ENCODE data around the gene TSPAN15. TPM values are rescaled to one million over a fixed set of nuclear protein-coding genes. Genes with fewer than 3 reads are reported as not detected.

The TSPAN15 gene
- total RNA-seq, 2 donors from 2014 or later, result 20.3 to 28.7 TPM

DNA sequence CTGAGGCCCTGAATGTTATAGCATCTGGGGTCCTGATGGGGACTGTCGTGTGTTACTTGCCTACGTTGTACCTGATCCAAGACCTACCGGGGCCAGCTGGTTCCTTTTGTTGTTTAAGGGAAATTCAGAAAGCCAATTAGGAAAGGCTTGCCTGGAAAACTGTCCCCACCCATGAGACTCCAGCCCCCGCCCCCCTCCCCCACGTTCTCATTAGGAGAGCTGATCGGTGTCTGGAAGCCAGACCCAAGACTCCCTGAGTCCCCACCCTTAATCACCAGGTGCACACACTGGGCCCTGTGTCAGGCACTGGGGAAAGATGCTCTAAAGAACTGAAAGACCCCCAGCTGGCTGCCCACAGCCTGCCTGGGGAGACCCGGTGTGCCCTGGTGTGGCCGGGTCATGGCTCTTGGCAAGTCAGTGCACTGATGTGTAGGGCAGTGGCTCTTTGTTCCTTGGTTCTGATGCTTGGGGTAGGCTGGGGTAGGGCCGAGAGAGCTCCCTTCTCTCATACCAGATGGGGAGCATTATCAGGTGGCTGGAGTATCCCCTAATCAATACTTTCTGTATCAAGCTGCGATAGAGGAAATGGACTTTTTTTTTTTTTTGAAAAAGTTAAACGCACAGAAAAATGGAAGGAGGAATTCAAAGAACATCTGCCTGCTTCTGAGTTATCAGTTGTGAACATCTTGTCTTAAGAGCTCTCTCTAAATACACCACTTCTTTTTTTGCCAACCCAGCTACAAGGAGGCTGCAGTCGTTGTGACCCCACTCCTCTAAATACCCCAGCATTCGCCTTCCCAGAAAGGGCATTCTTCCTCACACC is 16.9 kb downstream of the TSPAN15 start:
- DNase-seq (no peak), ATAC-seq (no peak)
- H3K9me3 ChIP-seq (ENCODE audit: control insufficient read depth, low read length, poor library complexity, severe bottlenecking), result no peaks in the 10 kb centered on the region
- peaks cover 60% of the 10 kb centered on the region for H3K4me1 Mint-ChIP-seq
- H3K27ac Mint-ChIP-seq, result no peak overlapping the region
- no peaks in the 10 kb centered on the region for H3K27me3 Mint-ChIP-seq
- H3K4me3 Mint-ChIP-seq, result no peak overlapping the region
- peaks cover 4% of the 10 kb centered on the region for H3K36me3 Mint-ChIP-seq (ENCODE audit: low read depth)

DNA sequence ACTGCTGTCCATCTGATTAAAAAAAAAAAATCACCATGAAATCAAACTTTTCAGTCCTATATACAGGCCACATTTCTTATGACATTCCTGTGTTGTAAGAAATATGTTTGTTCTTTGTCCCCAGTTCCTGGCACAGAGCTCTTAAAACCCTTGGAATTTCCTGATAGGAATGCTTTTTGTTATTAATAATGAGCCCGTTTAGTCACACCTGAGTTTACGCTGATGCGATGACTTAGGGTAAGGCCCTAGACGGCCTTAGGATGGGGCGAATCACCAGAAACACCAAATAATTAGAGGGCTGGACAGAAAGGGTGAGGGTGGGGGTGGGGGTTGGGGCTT is 17.5 kb downstream of the TSPAN15 start:
- no peak for DNase-seq
- Mint-ChIP-seq H3K4me1 (peaks cover 60% of the 10 kb centered on the region), H3K36me3 (ENCODE audit: low read depth) (peaks cover 4% of the 10 kb centered on the region), H3K4me3 (no peak overlapping the region), H3K27ac (no peak overlapping the region), H3K27me3 (no peaks in the 10 kb centered on the region)
- H3K9me3 ChIP-seq (ENCODE audit: control insufficient read depth, low read length, poor library complexity, severe bottlenecking), result no peaks in the 10 kb centered on the region
- ATAC-seq, result no peak

DNA sequence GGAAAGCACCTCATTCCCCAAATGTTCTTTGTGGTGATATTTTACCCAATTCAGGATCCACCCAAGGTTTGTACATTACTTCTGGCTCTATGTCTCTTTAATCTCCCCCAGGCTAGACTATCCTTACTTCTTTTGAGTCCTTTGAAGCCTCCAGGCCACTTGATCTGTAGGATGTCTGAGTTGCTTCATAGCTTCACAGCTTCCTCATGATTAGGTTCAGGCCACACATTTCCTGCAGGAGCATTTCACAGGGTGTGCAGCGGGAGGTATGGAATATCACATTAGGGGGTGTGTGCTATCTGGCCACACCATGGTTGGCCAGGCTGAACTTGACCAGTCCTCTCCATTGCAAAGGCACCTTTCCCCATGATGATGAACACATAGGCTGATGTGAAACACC is 18.7 kb downstream of the TSPAN15 start:
- H3K27me3 Mint-ChIP-seq, result no peaks in the 10 kb centered on the region
- no peak overlapping the region for H3K4me3 Mint-ChIP-seq
- no peak for DNase-seq
- H3K27ac Mint-ChIP-seq, result peak overlapping the region; percentile 32
- ATAC-seq, result no peak
- H3K36me3 Mint-ChIP-seq (ENCODE audit: low read depth), result peaks cover 4% of the 10 kb centered on the region
- peaks cover 52% of the 10 kb centered on the region for H3K4me1 Mint-ChIP-seq
- H3K9me3 ChIP-seq (ENCODE audit: control insufficient read depth, low read length, poor library complexity, severe bottlenecking), result no peaks in the 10 kb centered on the region

DNA sequence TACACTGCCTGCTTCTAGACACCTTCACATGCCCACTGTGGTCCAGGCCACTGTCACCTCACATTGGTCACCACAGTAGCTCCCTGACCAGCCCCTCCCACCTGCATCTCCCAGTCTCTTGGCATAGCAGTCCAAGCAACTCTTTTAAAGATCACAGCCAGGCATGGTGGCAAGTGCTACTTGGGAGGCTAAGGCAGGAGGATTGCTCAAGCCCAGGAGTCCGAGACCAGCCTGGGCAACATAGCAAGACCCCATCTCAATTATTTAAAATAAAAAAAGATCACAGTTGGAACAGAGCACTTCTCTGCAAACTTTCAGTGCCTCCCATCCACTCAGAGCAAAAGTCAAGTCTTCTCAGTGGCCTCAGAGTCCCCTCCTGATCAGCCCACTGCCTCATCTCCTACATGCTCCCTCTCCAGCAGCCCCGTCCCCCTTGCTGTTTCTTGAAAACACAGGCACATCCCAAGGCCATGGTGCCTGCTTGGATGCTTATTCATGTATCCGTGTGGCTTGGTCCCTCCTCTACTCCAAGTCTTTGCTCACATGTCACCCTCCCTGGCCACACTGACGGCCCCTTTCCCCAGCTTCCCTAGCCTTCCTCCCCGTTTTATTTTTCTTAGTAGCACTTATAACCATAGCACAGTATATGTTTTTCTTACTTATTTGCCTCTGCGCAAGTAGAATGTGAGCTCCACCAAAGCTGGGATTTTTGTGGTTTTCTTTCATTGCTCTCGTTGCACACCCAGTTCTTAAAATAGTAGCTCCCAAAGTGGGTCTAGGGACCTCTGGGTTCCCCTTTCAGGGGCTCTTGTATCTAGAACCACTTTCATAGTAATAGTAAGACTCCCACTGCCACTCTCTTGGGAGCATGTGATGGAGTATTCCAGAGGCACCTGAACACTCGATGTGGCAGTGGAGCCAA is 19.5 kb downstream of the TSPAN15 start:
- no peak overlapping the region for H3K4me3 Mint-ChIP-seq
- peaks cover 4% of the 10 kb centered on the region for H3K36me3 Mint-ChIP-seq (ENCODE audit: low read depth)
- ATAC-seq (no peak), DNase-seq (no peak)
- peak overlapping the region; percentile 32 for H3K27ac Mint-ChIP-seq
- H3K9me3 ChIP-seq (ENCODE audit: control insufficient read depth, low read length, poor library complexity, severe bottlenecking), result no peaks in the 10 kb centered on the region
- H3K27me3 Mint-ChIP-seq, result no peaks in the 10 kb centered on the region
- H3K4me1 Mint-ChIP-seq, result peaks cover 47% of the 10 kb centered on the region

DNA sequence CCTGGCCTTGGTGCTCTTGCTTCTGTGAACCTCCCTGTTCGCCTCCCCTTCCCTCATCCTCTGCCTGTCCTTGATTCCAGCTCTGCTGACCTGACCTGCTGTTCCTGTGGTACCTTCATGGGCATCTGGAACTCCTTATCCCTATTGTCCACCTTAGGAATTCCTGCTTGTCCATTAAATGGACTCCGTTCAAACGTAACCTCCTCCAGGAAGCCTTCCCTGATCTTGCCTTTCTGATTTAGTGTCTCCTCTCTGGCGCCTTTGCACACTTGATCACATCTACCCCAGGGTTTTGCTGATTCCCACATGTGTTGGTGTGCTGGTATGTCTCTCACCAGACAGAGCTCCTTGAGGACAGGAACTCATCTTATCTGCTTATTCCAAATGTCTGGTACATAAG is 20.9 kb downstream of the TSPAN15 start:
- Mint-ChIP-seq H3K27ac (no peak overlapping the region), H3K4me3 (no peak overlapping the region), H3K4me1 (peaks cover 39% of the 10 kb centered on the region), H3K27me3 (no peaks in the 10 kb centered on the region), H3K36me3 (ENCODE audit: low read depth) (peaks cover 6% of the 10 kb centered on the region)
- ATAC-seq, result no peak
- DNase-seq, result no peak
- no peaks in the 10 kb centered on the region for H3K9me3 ChIP-seq (ENCODE audit: control insufficient read depth, low read length, poor library complexity, severe bottlenecking)

DNA sequence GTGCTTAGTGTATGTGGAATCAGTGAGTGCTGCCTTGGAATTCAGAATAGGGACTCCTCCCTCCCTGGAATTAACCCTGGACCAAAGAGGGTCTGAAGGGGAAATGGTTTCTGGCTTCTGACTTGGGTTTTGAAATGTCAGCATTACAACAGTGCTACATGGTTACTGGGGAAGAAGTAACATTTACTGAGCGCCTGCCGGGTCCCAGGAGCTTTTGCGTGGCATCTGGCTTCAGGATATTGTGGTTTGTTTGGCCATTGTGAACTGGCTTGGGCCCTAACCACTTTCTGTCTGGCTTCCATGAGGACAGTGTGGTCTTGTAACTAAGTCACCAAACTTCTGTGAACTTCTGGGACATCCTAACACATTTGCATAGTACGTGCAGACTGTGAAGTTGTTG is 21.3 kb downstream of the TSPAN15 start:
- peaks cover 6% of the 10 kb centered on the region for H3K36me3 Mint-ChIP-seq (ENCODE audit: low read depth)
- no peak for DNase-seq
- ATAC-seq, result no peak
- no peak overlapping the region for H3K27ac Mint-ChIP-seq
- H3K4me1 Mint-ChIP-seq, result peaks cover 38% of the 10 kb centered on the region
- no peaks in the 10 kb centered on the region for H3K27me3 Mint-ChIP-seq
- no peaks in the 10 kb centered on the region for H3K9me3 ChIP-seq (ENCODE audit: control insufficient read depth, low read length, poor library complexity, severe bottlenecking)
- no peak overlapping the region for H3K4me3 Mint-ChIP-seq

DNA sequence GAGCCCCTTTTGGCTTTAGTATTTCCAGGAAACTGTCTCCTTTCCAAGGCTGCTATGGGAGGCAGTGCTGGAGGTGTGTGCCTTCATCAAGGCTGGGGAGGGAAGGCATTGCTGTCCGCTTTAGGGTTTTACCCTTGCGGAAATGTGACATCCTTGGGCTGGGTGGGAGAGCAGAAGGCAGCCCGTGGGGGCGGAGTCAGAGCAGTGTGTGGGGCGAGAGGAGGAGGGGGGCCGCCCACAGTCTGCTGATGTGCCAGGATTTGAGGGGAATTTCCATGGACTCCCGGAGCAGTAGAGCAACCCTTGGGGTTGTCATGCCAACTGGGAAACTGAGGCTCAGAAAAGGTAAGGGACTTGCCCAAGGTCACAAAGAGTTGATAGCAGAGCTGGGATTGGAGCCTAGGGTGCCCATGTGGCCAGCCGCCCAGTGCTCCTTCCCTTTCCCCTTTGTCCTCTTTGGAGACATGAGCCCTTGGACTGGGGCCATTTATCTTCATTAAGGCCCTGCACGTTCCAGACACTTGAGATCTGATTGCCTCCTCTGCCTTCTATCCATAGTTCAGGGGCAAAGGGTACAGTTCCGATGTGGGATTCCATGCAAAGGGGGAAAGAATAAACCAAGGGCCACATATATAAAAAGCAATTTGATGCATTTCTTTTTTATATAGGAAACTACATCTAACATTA is 22.2 kb downstream of the TSPAN15 start:
- H3K4me3 Mint-ChIP-seq, result no peak overlapping the region
- no peak for DNase-seq
- peaks cover 6% of the 10 kb centered on the region for H3K36me3 Mint-ChIP-seq (ENCODE audit: low read depth)
- ATAC-seq, result no peak
- peak overlapping the region; percentile 82 for H3K27ac Mint-ChIP-seq
- no peaks in the 10 kb centered on the region for H3K27me3 Mint-ChIP-seq
- H3K4me1 Mint-ChIP-seq, result peaks cover 42% of the 10 kb centered on the region
- H3K9me3 ChIP-seq (ENCODE audit: control insufficient read depth, low read length, poor library complexity, severe bottlenecking), result no peaks in the 10 kb centered on the region

DNA sequence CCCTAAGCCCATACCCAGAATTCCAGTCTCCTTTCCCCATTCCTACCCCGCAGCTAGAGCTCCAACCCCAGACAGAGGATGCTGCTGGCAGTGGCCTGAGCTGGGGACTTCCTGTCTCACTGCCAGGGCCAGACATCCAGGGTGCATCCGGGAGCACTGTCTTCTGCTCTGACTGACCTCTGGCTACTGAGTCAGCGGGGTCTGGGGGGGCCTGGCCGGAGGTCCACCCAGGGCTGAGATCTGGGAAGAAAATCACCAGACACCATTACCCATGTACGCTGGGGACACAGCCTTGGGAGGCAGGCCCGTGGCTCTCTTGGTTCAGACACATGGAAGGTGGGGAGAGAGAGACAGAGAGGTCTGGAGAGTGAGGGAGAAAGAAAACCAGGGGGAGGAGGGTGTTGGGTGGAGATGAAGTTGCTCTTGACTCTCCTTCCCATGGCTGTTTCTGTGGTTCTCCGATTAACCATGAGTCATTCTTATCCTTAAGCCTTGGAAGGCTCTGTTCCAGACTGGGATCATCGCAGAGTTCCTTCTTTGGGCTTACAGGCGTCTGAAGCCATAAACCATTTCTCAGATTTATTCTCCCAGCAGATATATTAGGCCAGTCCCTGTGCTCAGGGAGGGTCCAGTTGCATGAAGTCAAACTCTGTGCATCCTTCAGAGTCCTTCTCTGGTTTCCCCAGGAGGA is 23.6 kb downstream of the TSPAN15 start:
- no peaks in the 10 kb centered on the region for H3K9me3 ChIP-seq (ENCODE audit: control insufficient read depth, low read length, poor library complexity, severe bottlenecking)
- H3K27me3 Mint-ChIP-seq, result no peaks in the 10 kb centered on the region
- no peak for DNase-seq

DNA sequence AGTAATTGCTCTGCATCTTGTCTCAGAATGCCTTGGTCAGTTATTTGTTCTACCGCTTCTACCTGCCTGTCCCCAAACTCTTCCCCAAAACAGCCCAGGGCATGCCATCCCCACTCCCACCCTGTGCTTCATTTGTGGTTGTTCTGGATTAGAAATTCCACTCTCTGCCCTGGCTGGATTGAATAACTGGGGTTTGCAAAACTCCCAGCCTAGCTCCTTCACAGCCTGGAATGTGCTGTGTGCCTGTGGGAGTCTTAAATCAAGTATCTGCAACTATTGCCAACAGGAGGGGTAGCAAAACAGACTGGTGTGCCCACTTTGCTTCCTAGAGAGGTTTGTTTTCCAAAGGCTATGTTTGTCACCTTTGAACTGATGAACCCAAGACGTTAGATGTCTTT is 24.2 kb downstream of the TSPAN15 start:
- no peaks in the 10 kb centered on the region for H3K9me3 ChIP-seq (ENCODE audit: control insufficient read depth, low read length, poor library complexity, severe bottlenecking)
- no peaks in the 10 kb centered on the region for H3K27me3 Mint-ChIP-seq
- peaks cover 35% of the 10 kb centered on the region for H3K4me1 Mint-ChIP-seq
- no peak overlapping the region for H3K27ac Mint-ChIP-seq
- DNase-seq, result no peak
- no peak for ATAC-seq
- no peak overlapping the region for H3K4me3 Mint-ChIP-seq
- peaks cover 6% of the 10 kb centered on the region for H3K36me3 Mint-ChIP-seq (ENCODE audit: low read depth)

More for the DNA sequence above, 23.6 kb downstream of the TSPAN15 start:
- Mint-ChIP-seq H3K4me1 (peaks cover 38% of the 10 kb centered on the region), H3K27ac (no peak overlapping the region), H3K36me3 (ENCODE audit: low read depth) (peaks cover 6% of the 10 kb centered on the region), H3K4me3 (no peak overlapping the region)
- no peak for ATAC-seq

DNA sequence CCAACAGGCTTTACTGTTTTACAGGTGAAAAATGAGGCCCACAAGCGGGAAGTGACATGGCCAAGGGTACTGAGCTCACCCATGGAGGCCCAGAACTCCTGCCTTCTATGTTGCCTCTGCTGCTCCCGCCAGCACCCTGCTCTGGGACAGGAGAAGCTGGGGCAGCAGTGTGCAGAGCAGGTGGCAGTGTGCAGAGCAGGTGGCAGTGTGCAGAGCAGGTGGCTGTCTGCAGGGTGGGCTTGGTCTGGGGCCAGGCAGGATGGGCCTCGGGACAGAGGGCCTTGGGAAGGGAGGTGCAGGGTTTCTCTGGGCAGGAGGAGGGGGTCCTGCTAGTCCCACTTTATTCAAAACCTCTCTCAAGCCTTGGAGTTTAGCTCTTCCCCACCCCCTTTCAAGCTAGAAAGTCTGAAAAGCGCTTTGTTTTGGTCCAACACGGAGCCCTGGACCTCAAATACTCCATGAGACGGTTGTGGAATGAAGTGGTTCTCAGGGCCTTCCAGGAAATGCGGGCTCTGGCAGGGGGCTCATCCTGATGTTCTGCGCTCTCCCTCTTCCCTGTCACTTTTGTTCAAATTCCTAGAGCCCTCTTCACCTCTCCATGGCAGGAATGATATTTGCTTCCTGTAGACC is 26.8 kb downstream of the TSPAN15 start:
- no peak for ATAC-seq

DNA sequence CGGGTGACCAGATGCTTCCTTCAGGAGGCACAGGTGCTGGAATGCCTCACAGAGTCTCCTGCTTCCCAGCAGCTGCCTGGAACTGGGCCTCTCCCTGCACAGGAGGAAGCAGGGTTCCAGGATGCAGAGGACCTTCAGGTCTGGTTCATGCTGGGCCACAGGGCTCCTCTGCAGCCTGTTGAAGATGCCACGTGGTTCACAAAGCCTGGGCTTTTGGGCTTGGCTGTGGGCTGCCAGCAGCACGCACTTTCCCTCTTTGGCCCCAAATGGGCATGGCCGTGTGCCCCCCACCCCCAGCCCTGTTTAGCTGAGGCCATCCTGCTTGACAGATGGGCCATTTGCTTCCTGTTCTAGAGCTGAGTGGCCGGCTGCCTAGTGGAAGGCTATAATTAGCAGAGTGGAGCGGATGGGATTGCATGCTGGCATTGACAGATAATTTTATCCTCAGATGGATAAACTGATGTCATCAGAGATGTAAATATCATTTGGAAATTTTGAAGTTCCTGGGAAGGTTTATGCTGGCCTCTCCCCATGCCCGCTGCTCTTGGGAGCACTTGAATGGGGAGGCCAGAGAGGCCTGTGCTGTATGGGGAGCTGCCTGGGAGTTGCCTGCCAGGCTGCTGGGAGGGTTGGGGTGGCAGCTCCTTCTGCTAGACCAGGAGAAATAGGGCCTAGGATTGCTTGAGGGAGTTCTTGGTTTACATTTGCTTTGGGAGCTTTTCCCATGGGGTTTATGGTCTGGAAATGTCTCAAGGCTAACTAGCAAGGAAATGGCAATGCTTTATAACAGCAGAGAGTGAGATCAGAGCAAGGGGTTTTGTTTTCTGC is 28.2 kb downstream of the TSPAN15 start:
- Mint-ChIP-seq H3K27me3 (no peaks in the 10 kb centered on the region), H3K36me3 (ENCODE audit: low read depth) (peaks cover 2% of the 10 kb centered on the region), H3K27ac (peak overlapping the region; percentile 78), H3K4me3 (no peak overlapping the region), H3K4me1 (peaks cover 30% of the 10 kb centered on the region)
- no peaks in the 10 kb centered on the region for H3K9me3 ChIP-seq (ENCODE audit: control insufficient read depth, low read length, poor library complexity, severe bottlenecking)
- DNase-seq (no peak), ATAC-seq (no peak)

More for the DNA sequence above, 26.8 kb downstream of the TSPAN15 start:
- Mint-ChIP-seq H3K27me3 (no peaks in the 10 kb centered on the region), H3K4me1 (peaks cover 30% of the 10 kb centered on the region), H3K27ac (peak overlapping the region; percentile 78), H3K36me3 (ENCODE audit: low read depth) (peaks cover 2% of the 10 kb centered on the region), H3K4me3 (no peak overlapping the region)
- no peaks in the 10 kb centered on the region for H3K9me3 ChIP-seq (ENCODE audit: control insufficient read depth, low read length, poor library complexity, severe bottlenecking)
- no peak for DNase-seq

DNA sequence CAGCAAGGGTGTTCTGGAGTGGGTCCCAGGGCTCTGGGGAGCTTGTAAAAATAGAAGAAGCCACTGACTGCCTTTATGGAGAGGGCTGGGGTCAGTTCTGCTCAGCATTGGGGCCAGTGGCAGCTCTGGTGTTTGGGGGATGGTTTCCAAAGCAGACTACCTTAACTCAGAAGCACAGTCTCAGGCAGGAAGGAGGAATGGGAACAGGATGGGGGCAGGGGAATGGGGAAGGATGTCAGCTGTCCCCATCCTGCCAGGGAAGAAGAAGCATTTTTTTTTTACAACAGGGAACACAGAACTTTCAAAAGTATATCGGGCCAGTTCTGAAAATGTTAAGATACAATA is 28.8 kb downstream of the TSPAN15 start:
- DNase-seq (no peak), ATAC-seq (no peak)
- Mint-ChIP-seq H3K4me1 (peaks cover 27% of the 10 kb centered on the region), H3K27ac (peak overlapping the region; percentile 16), H3K4me3 (no peak overlapping the region), H3K27me3 (no peaks in the 10 kb centered on the region), H3K36me3 (ENCODE audit: low read depth) (peaks cover 4% of the 10 kb centered on the region)
- no peaks in the 10 kb centered on the region for H3K9me3 ChIP-seq (ENCODE audit: control insufficient read depth, low read length, poor library complexity, severe bottlenecking)

All from T-helper 17 cell (primary cell).